ENCODE results near the gene PCED1B.

DNA sequence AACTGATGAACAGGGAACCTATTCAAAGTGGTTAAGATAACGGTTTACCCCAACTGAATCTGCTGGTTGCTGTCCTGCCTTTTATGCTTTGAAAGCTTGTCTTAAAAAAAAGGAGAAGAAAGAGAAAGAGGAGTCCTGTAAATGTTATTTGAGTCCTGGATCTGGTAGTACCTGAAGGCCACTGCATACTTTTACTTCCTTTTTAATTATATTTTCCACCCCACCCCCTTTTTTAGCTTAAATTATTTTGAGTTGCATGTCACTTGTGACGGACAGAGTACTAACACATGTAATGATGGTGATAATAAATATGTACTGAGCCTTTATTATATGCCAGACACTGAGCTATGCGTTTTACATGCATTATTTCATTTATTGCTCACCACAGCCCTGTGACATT, 2.9 kb downstream of the PCED1B start:
- TF ChIP-seq CTCF (IDR thresholded peaks at IDR 0.05): no peak
- no peak for TF ChIP-seq POLR2A (IDR thresholded peaks at IDR 0.05)

Measured in testis (tissue), 2 donors.